GM10266 (cell line): ENCODE results near the gene MRM3.
"Not testable (repeated sequence)": the region's sequence is repeated elsewhere in the genome, so short reads cannot be mapped to it uniquely, and the experiment has no call there.

Experiments
- DNase-seq: peaks from one replicate; pipeline ENCODE4 v3.0.0; 2012; ENCODE audit errors: extremely low spot score
- TF ChIP-seq, protein P1 (sequence below): IDR thresholded peaks from 2 replicates; pipeline ENCODE4 v1.5.1; 2012; ENCODE audit warnings: mild to moderate bottlenecking, low read depth; ENCODE audit not compliant: control insufficient read depth, insufficient read depth; ENCODE audit errors: missing control alignments

The MRM3 gene

DNA sequence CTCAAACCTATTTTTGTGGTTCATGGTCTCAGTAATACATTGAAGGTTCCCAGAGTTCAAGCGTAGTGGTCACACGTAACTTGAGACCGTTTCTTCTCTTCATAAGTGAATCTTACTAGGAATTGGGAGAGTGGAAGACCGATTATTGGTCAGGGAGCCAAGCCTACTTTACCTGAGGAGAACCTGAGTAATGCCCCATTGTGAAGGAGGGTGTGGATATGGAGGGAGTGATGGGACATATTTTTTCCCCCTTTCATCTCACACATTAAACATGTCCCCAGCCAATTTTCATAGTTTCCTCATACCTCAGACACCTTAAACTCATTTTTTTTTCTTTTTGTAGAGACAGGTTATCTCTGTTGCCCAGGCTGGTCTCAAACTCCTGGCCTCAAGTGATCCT is 39.0 kb upstream of the MRM3 start:
- TF ChIP-seq, protein P1, sequence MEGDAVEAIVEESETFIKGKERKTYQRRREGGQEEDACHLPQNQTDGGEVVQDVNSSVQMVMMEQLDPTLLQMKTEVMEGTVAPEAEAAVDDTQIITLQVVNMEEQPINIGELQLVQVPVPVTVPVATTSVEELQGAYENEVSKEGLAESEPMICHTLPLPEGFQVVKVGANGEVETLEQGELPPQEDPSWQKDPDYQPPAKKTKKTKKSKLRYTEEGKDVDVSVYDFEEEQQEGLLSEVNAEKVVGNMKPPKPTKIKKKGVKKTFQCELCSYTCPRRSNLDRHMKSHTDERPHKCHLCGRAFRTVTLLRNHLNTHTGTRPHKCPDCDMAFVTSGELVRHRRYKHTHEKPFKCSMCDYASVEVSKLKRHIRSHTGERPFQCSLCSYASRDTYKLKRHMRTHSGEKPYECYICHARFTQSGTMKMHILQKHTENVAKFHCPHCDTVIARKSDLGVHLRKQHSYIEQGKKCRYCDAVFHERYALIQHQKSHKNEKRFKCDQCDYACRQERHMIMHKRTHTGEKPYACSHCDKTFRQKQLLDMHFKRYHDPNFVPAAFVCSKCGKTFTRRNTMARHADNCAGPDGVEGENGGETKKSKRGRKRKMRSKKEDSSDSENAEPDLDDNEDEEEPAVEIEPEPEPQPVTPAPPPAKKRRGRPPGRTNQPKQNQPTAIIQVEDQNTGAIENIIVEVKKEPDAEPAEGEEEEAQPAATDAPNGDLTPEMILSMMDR: no peak
- no peak for DNase-seq

DNA sequence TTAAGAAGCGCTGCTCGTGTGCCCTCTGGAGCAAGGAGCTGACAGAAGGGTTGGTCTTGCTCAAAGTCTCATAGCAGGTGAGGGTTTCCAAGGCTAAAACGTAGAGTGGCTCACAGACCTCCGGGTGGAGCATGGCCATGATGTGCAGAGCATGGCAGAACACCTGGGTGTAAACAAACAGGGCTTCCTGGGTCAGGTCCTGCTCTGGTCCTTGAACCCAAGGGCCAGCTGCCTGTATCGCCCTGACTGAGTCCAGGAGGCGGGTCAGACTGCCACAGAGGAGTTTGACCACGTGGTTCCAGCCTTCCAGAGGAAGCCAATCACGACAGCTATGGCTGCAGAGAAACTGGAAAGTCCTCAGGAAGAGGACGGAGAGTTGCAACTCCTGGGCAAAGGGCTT is 37.2 kb upstream of the MRM3 start:
- DNase-seq: no peak
- TF ChIP-seq, protein P1: no peak

DNA sequence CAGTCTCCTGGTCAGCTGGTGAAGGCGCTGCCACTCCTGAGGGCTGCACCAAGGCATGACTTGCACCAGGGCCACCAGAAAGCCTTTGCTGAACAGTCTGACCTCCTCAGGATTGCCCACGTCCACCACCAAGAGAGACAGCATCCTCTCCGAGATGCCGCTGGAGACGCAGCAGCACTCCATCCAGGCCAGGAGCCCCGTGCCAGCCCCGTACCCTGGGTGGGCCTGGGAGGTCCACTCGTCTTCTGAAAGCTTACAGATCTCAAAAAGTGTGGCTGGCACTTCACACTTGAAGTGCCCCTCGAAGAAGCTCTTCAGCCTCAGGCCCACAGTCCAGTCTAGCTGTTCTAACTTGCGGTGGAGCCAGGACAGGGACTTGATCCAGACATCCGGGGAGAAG is 36.7 kb upstream of the MRM3 start:
- TF ChIP-seq, protein P1: no peak
- no peak for DNase-seq

DNA sequence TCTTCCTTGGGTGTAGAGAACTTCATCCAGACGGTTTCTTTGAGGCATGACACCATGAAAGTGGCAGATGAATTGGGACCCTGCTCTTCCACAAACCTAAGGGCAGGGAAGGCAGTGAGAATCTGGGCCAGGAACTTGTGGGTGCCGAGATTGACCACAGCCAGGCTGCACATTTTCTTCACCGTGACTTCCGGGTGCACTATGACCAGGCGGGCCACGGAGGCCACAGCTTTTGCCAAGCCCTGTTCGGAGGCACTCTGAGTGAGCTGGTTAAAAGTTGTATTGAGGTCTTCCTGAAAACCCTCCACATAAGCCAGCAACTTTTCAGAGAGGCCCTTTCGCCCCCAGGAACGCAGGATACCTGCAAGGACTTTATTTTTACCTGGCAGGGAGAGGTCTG is 36.0 kb upstream of the MRM3 start:
- DNase-seq: no peak
- TF ChIP-seq, protein P1: no peak

DNA sequence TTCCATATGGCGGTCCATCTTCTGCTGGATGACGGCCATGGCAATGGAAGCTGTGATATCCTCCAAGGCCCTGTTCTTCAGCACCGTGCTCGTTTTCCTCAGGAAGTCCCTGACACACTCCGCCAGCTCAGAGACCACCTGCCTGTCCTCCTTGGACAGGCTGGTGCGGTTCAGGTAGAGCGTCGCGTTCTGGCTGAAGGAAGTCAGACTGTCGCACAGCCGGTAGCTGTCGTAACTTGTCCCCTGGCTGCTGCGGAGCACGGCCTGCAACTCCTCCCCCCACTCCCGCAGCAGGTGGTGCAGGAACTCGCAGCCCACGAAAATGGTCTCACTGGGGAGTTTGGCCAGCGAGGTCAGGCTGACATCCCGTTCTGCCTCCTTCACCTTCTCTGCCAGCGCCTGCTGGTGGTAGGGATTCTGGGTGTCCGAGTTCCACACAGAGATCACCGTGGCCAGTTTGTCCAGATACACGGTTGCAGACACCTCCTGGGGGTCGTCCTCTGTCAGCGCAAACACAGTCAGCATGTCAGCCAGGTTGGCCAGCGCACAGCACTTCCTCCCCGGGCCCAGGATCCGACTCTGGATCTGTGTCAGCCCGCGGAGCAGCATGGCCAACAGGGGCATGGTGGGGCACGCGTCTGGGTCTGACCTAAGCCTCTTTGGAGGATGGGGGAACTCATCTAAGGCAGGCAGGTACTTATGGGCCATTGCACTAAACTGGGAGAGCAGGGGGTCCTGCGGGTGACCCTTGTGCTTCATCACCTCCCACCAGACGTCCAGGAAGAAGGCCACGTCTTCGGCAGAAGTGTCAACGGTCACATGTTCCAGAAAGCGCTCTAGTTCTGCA is 35.1 kb upstream of the MRM3 start:
- DNase-seq: no peak
- TF ChIP-seq, protein P1: no peak

DNA sequence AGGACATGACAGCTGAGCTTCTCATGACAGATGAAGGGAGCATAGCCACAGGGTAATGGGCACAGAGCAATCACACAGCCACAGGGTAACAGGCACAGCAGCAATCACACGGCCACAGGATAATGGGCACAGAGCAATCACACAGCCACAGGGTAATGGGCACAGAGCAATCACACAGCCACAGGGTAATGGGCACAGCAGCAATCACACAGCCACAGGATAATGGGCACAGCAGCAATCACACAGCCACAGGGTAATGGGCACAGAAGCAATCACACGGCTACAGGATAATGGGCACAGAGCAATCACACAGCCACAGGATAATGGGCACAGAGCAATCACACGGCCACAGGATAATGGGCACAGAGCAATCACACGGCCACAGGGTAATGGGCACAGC is 33.5 kb upstream of the MRM3 start:
- not testable (repeated sequence) for DNase-seq

DNA sequence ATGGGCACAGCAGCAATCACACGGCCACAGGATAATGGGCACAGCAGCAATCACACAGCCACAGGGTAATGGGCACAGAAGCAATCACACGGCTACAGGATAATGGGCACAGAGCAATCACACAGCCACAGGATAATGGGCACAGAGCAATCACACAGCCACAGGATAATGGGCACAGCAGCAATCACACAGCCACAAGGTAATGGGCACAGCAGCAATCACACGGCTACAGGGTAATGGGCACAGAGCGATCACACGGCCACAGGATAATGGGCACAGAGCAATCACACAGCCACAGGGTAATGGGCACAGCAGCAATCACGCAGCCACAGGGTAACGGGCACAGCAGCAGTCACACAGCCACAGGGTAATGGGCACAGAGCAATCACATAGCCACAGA is 32.8 kb upstream of the MRM3 start:
- not testable (repeated sequence) for DNase-seq

DNA sequence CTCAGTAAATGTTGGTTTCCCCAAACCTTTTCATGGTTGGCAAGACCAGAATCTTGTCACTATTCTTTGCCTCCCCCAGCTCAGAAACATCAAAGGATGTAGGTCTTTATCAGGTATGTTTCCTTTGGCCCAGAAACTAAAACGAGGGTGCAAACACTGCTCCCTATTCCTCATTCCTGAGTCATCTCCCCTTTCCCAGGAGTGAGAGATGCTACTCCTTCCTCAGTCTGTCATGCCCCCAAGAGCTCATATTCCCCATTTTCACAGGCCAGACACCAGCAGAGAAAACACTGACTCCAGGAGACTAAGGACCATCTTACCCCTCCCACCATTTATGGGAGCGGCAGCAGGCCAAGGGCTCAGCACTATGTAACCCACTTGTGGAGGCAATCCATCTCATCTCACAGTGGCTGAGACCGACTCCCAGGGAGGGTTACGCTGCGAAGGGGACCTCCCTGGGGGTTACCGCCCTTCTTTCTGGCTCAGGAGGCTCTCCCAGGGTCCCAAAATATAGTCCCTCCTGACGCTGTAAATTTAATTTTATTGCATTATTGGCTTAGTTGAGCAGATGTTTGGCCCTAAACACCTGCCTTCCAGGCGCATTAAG is 31.6 kb upstream of the MRM3 start:
- DNase-seq: no peak

More for the DNA sequence above, 31.6 kb upstream of the MRM3 start:
- TF ChIP-seq, protein P1: no peak
